CD4-positive, CD25-positive, alpha-beta regulatory T cell (primary cell): Measurements from ENCODE around the gene SLFN12. TPM values are rescaled to one million over a fixed set of nuclear protein-coding genes. Genes with fewer than 3 reads are reported as not detected.
A peak's percentile ranks its signal among the peaks of the same experiment; 100 is the strongest.

Source experiments
- ATAC-seq, 2 donors: fragments of 150-1000 bp; cut with Tn5 transposase; one replicate each; pipeline ENCODE4 v1.10.0; 2021; ENCODE audit warnings: low read depth in 2 of 2, moderate number of reproducible peaks in 2 of 2, moderate library complexity in 1 of 2
- DNase-seq, 3 donors: peaks; one replicate each; pipeline versions ENCODE4 v3.0.0 to v3.0.0-alpha.2; 2012 to 2022; ENCODE audit warnings: mixed read lengths in 1 of 3
- H3K27ac ChIP-seq: one replicate; pipeline ENCODE4 v1.7.0; 2013; ENCODE audit warnings: mild to moderate bottlenecking, low read length; ENCODE audit not compliant: insufficient read depth, poor library complexity, severe bottlenecking
- H3K27me3 ChIP-seq: one replicate; pipeline ENCODE4 v1.7.0; 2013; ENCODE audit warnings: low read length; ENCODE audit not compliant: control insufficient read depth, insufficient read depth
- H3K36me3 ChIP-seq: one replicate; pipeline ENCODE4 v1.7.0; 2013; ENCODE audit warnings: mild to moderate bottlenecking, low read length, moderate library complexity; ENCODE audit not compliant: control insufficient read depth, insufficient read depth
- H3K4me1 ChIP-seq: 2 replicates; pipeline ENCODE4 v1.7.0; 2013; ENCODE audit warnings: mild to moderate bottlenecking, low read length; ENCODE audit not compliant: insufficient read depth, control insufficient read depth, poor library complexity, severe bottlenecking
- H3K4me3 ChIP-seq: one replicate; pipeline ENCODE4 v1.7.0; 2013; ENCODE audit warnings: low read depth, mild to moderate bottlenecking, low read length, moderate library complexity
- H3K9me3 ChIP-seq, 2 experiments: 1 replicate in 1 of 2; 2 replicates in 1 of 2; pipeline ENCODE4 v1.7.0; 2013; ENCODE audit warnings: low read length in 2 of 2, mild to moderate bottlenecking in 1 of 2, moderate library complexity in 1 of 2; ENCODE audit not compliant: control insufficient read depth in 2 of 2
- H3K27ac Mint-ChIP-seq, 3 donors: one replicate each; pipeline ENCODE4 v1.8.0; 2020 to 2022; ENCODE audit warnings: mild to moderate bottlenecking in 3 of 3, mixed read lengths in 3 of 3, moderate library complexity in 2 of 3
- H3K27me3 Mint-ChIP-seq: one replicate; pipeline ENCODE4 v1.8.0; 2022; ENCODE audit warnings: mild to moderate bottlenecking, mixed read lengths
- H3K36me3 Mint-ChIP-seq: one replicate; pipeline ENCODE4 v1.8.0; 2020; ENCODE audit warnings: mixed read lengths
- H3K4me1 Mint-ChIP-seq, 4 donors: one replicate each; pipeline ENCODE4 v1.8.0; 2020 to 2022; ENCODE audit warnings: mixed read lengths in 4 of 4, mild to moderate bottlenecking in 1 of 4
- H3K4me3 Mint-ChIP-seq, 4 donors: one replicate each; pipeline ENCODE4 v1.8.0; 2020 to 2022; ENCODE audit warnings: mild to moderate bottlenecking in 4 of 4, mixed read lengths in 4 of 4, moderate library complexity in 3 of 4
- H3K9me3 Mint-ChIP-seq, 7 donors: one replicate each; pipeline ENCODE4 v1.8.0; 2020 to 2022; ENCODE audit warnings: mixed read lengths in 7 of 7, mild to moderate bottlenecking in 3 of 7, moderate library complexity in 2 of 7
- polyA plus RNA-seq, 4 donors: library from polyadenylated mRNA; unstranded; fragments of 300-500 nt; fragmentation: Illumina TruSeq; gene quantifications; one replicate each; pipeline ENCODE4 v1.2.3, GENCODE V29; 2021
- total RNA-seq: library from RNA; stranded (reverse); gene quantifications from one replicate; pipeline ENCODE4 v1.2.3, GENCODE V29; 2022

SLFN12 gene
- total and polyA plus RNA-seq, 5 donors from 2014 or later, result 2.6 to 7.0 (median 3.1) TPM

- peaks cover 4% of the 10 kb centered on the region for H3K27me3 Mint-ChIP-seq
- H3K36me3 ChIP-seq, result no peaks in the 10 kb centered on the region
- peak overlapping the region in 2 of 3 donors; percentile 13 to 53 for H3K27ac Mint-ChIP-seq
- H3K36me3 Mint-ChIP-seq, result no peaks in the 10 kb centered on the region
- no peaks in the 10 kb centered on the region for H3K9me3 ChIP-seq
- ATAC-seq (no peak), DNase-seq (no peak)
- peak overlapping the region in 1 of 4 donors; percentile 64 for H3K4me3 Mint-ChIP-seq
- peaks cover 0 to 2% (median 0%) of the 10 kb centered on the region in 7 donors for H3K9me3 Mint-ChIP-seq
- H3K4me1 ChIP-seq, result peaks cover 9% of the 10 kb centered on the region
- no peak overlapping the region for H3K4me3 ChIP-seq
- peaks cover 16 to 35% (median 24%) of the 10 kb centered on the region in 4 donors for H3K4me1 Mint-ChIP-seq
- H3K27me3 ChIP-seq, result no peaks in the 10 kb centered on the region
- no peak overlapping the region for H3K27ac ChIP-seq
Measured at GRCh38 chr17:35377068-35377467, 55.2 kb downstream of the SLFN12 start.

- no peaks in the 10 kb centered on the region for H3K9me3 ChIP-seq
- no peaks in the 10 kb centered on the region for H3K27me3 ChIP-seq
- Mint-ChIP-seq H3K4me1 (peaks cover 23 to 42% (median 32%) of the 10 kb centered on the region in 4 donors), H3K27ac (peak overlapping the region; percentile 11 to 98 (median 47)), H3K4me3 (peak overlapping the region; percentile 27 to 75 (median 56)), H3K36me3 (no peaks in the 10 kb centered on the region), H3K27me3 (peaks cover 2% of the 10 kb centered on the region), H3K9me3 (peaks cover 0 to 3% (median 0%) of the 10 kb centered on the region in 7 donors)
- no peak overlapping the region for H3K4me3 ChIP-seq
- DNase-seq (peak in 1 of 3 donors; percentile 12), ATAC-seq (no peak)
- H3K36me3 ChIP-seq, result no peaks in the 10 kb centered on the region
- peaks cover 9% of the 10 kb centered on the region for H3K4me1 ChIP-seq
- peak overlapping the region; percentile 38 for H3K27ac ChIP-seq
Measured at GRCh38 chr17:35376245-35376644, 56.1 kb downstream of the SLFN12 start.

- ATAC-seq (no peak), DNase-seq (no peak)
- Mint-ChIP-seq H3K27me3 (no peaks in the 10 kb centered on the region), H3K4me1 (peaks cover 36 to 56% (median 40%) of the 10 kb centered on the region in 4 donors), H3K4me3 (peak overlapping the region; percentile 96 to 99 (median 98)), H3K36me3 (peaks cover 9% of the 10 kb centered on the region), H3K9me3 (peaks cover 0 to 7% (median 4%) of the 10 kb centered on the region in 7 donors), H3K27ac (peak overlapping the region; percentile 99)
- no peaks in the 10 kb centered on the region for H3K27me3 ChIP-seq
- peak overlapping the region; percentile 92 for H3K27ac ChIP-seq
- peaks cover 0 to 4% of the 10 kb centered on the region in 2 experiments for H3K9me3 ChIP-seq
- peaks cover 9% of the 10 kb centered on the region for H3K4me1 ChIP-seq
- H3K4me3 ChIP-seq, result peak overlapping the region; percentile 95
- H3K36me3 ChIP-seq, result no peaks in the 10 kb centered on the region
Measured at GRCh38 chr17:35374766-35375344, 57.4 kb downstream of the SLFN12 start.

DNA sequence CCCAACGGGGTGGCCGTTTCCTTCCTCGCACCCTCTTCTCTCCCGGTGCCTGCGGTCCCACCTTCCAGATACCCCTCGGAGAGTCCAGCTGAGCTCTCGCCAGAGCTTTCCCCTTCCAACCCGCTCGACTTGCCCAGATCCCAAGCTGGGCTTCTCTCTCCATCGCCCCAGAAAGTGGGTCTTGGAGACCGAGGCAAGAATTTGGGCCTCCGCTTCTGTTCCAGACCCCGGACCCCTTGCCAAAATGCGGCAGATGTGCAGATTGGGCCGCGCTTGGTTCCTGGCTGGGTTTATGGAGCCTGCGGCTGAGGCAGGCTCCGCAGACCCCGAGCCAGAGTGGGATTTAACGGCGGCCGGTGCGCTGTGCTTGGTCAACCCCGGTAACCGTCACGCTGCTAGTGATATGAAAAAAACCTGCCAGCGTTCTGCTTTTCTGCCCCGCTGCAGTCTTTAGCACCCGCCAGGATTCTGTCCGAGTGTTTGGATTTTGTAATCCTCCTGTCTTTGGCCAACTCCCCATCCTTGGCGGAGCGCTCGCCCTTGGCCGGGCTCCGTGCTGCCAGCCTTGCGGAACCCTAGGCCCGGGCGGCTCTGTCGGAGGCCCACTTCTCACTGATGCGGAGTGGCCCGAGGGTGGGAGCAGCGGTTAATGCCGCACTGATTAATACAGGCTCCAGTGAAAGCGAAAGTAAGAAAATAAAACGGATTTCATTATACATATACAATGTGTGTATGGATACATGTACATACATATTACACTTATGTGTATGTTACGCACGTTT, 58.1 kb downstream of the SLFN12 start:
- Histone ChIP-seq H3K4me1 (peaks cover 9% of the 10 kb centered on the region), H3K9me3 (peaks cover 0 to 5% of the 10 kb centered on the region in 2 experiments), H3K27ac (peak overlapping the region; percentile 92), H3K27me3 (no peaks in the 10 kb centered on the region), H3K36me3 (peaks cover 1% of the 10 kb centered on the region), H3K4me3 (peak overlapping the region; percentile 95)
- Mint-ChIP-seq H3K27me3 (no peaks in the 10 kb centered on the region), H3K27ac (peak overlapping the region; percentile 99), H3K4me1 (peaks cover 36 to 59% (median 45%) of the 10 kb centered on the region in 4 donors), H3K9me3 (peaks cover 0 to 10% (median 4%) of the 10 kb centered on the region in 7 donors), H3K36me3 (peaks cover 15% of the 10 kb centered on the region), H3K4me3 (peak overlapping the region; percentile 96 to 99 (median 98))
- ATAC-seq (peak; percentile 43 to 57), DNase-seq (peak; percentile 24 to 71 (median 59))

DNA sequence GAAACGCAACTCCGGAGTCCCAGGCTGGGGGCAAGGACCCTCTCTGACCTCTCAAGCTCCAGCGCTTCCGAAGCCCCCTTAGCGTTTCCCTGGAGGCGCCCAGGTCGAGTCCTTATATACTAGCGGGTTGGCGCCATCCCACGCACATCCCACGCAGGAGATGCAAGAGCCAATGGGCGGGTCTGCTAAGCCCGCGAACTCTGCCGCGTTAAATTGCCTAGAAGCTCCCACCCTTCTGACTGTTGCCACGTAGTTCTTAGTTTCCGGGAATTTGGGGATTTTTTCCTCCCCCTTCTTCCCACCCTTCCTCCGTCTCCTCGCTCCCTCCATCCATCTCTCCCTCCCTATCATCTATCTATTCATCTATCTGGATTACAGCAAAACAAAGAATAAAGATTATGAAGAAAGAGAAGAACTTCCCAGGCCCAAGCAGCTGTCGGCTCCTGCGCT, 58.7 kb downstream of the SLFN12 start, which contains the start of gene SLFN11:
Gene SLFN11 (minus strand): TSS at position 88 of the 450 bp plus-strand sequence. CDS start 9,814 bp downstream, outside the sequence.
- peaks cover 0 to 10% (median 4%) of the 10 kb centered on the region in 7 donors for H3K9me3 Mint-ChIP-seq
- no peaks in the 10 kb centered on the region for H3K27me3 ChIP-seq
- peak; percentile 75 to 83 for ATAC-seq
- peak within 1 kb of the TSS; percentile 92 for H3K27ac ChIP-seq
- H3K4me3 ChIP-seq, result peak within 1 kb of the TSS; percentile 95
- peaks cover 14% of the 10 kb centered on the region for H3K4me1 ChIP-seq
- H3K36me3 Mint-ChIP-seq, result peaks cover 15% of the 10 kb centered on the region
- peak within 1 kb of the TSS; percentile 99 for H3K27ac Mint-ChIP-seq
- peak within 1 kb of the TSS; percentile 96 to 99 (median 98) for H3K4me3 Mint-ChIP-seq
- H3K36me3 ChIP-seq, result peaks cover 5% of the 10 kb centered on the region
- DNase-seq, result peak; percentile 82 to 87 (median 84)
- peaks cover 0 to 5% of the 10 kb centered on the region in 2 experiments for H3K9me3 ChIP-seq
- no peaks in the 10 kb centered on the region for H3K27me3 Mint-ChIP-seq
- peaks cover 37 to 64% (median 46%) of the 10 kb centered on the region in 4 donors for H3K4me1 Mint-ChIP-seq

- no peaks in the 10 kb centered on the region for H3K27me3 Mint-ChIP-seq
- Histone ChIP-seq H3K36me3 (peaks cover 5% of the 10 kb centered on the region), H3K27me3 (no peaks in the 10 kb centered on the region), H3K4me1 (peaks cover 20% of the 10 kb centered on the region), H3K27ac (peak overlapping the region; percentile 92), H3K9me3 (peaks cover 0 to 5% of the 10 kb centered on the region in 2 experiments), H3K4me3 (peak overlapping the region; percentile 95)
- peaks cover 15% of the 10 kb centered on the region for H3K36me3 Mint-ChIP-seq
- H3K27ac Mint-ChIP-seq, result peak overlapping the region; percentile 83 to 99 (median 99)
- H3K4me1 Mint-ChIP-seq, result peaks cover 38 to 67% (median 49%) of the 10 kb centered on the region in 4 donors
- peak; percentile 1 to 5 for ATAC-seq
- peaks cover 0 to 10% (median 4%) of the 10 kb centered on the region in 7 donors for H3K9me3 Mint-ChIP-seq
- peak overlapping the region; percentile 96 to 99 (median 98) for H3K4me3 Mint-ChIP-seq
- DNase-seq, result peak; percentile 29 to 37 (median 32)
Measured at GRCh38 chr17:35372846-35373533, 59.3 kb downstream of the SLFN12 start.

- H3K36me3 Mint-ChIP-seq, result peaks cover 15% of the 10 kb centered on the region
- no peak for DNase-seq
- Histone ChIP-seq H3K9me3 (peaks cover 0 to 5% of the 10 kb centered on the region in 2 experiments), H3K27me3 (no peaks in the 10 kb centered on the region), H3K36me3 (peaks cover 5% of the 10 kb centered on the region), H3K4me3 (peak overlapping the region; percentile 82), H3K4me1 (peaks cover 30% of the 10 kb centered on the region), H3K27ac (no peak overlapping the region)
- no peak for ATAC-seq
- H3K9me3 Mint-ChIP-seq, result peaks cover 0 to 10% (median 4%) of the 10 kb centered on the region in 7 donors
- H3K27ac Mint-ChIP-seq, result peak overlapping the region in 1 of 3 donors; percentile 99
- no peaks in the 10 kb centered on the region for H3K27me3 Mint-ChIP-seq
- peaks cover 36 to 70% (median 49%) of the 10 kb centered on the region in 4 donors for H3K4me1 Mint-ChIP-seq
- peak overlapping the region; percentile 80 to 99 (median 98) for H3K4me3 Mint-ChIP-seq
Measured at GRCh38 chr17:35371934-35372333, 60.4 kb downstream of the SLFN12 start.
